Hepatocyte (in vitro differentiated cells): ENCODE data around the gene PTPRO.

Experiments used
- EZH2 ChIP-seq: fragments of 200-600 bp; sonication (generic); IDR thresholded peaks from 2 replicates; pipeline ENCODE4 v1.6.1; 2016; ENCODE audit warnings: antibody characterized with exemption, mild to moderate bottlenecking, borderline replicate concordance
- EZH2phosphoT487 ChIP-seq: fragments of 200-600 bp; sonication (generic); IDR thresholded peaks from one replicate; pipeline ENCODE4 v1.6.1; 2018; ENCODE audit warnings: antibody characterized with exemption, mild to moderate bottlenecking, low read depth, moderate library complexity; ENCODE audit not compliant: unreplicated experiment, severe bottlenecking
- TF ChIP-seq, protein P1 (sequence below): fragments of 200-600 bp; sonication (generic); IDR thresholded peaks from 2 replicates; pipeline ENCODE4 v1.5.1; 2016; ENCODE audit warnings: antibody characterized with exemption, mild to moderate bottlenecking; ENCODE audit not compliant: poor library complexity

DNA sequence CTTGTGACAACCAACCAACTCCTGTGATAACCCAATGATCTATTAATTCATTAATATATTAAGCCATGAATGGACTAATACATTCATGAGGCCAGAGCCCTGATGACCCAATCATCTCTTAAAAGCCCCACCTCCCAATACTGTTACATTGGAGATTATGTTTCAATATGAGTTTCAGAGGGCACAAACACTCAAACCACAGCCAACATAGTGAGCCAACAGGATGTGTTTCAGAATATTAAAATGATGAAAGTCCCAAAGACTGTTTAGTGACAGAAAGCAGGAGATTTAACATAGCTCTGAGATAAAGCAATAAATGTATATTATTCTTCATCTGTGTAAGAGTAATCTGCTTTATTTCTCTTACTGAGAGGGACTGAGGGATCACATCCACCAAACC, 71.7 kb downstream of the PTPRO start:
- TF ChIP-seq, protein P1, sequence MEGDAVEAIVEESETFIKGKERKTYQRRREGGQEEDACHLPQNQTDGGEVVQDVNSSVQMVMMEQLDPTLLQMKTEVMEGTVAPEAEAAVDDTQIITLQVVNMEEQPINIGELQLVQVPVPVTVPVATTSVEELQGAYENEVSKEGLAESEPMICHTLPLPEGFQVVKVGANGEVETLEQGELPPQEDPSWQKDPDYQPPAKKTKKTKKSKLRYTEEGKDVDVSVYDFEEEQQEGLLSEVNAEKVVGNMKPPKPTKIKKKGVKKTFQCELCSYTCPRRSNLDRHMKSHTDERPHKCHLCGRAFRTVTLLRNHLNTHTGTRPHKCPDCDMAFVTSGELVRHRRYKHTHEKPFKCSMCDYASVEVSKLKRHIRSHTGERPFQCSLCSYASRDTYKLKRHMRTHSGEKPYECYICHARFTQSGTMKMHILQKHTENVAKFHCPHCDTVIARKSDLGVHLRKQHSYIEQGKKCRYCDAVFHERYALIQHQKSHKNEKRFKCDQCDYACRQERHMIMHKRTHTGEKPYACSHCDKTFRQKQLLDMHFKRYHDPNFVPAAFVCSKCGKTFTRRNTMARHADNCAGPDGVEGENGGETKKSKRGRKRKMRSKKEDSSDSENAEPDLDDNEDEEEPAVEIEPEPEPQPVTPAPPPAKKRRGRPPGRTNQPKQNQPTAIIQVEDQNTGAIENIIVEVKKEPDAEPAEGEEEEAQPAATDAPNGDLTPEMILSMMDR = no peak
- TF ChIP-seq EZH2phosphoT487 (no peak), EZH2 (no peak)
